K562 (cell line): ENCODE measurements around the gene FASTK. TPM values are rescaled to one million over a fixed set of nuclear protein-coding genes. Genes with fewer than 3 reads are reported as not detected.

ENCODE experiments used
- CBFB ChIP-seq: sonication (generic); formaldehyde crosslinking; IDR thresholded peaks from 2 replicates; pipeline ENCODE4 v1.4.0; 2020; ENCODE audit warnings: mild to moderate bottlenecking, missing genetic modification reagents
- ILK ChIP-seq: fragments of 450-650 bp; IDR thresholded peaks from 2 replicates; pipeline ENCODE4 v1.6.1; 2016; ENCODE audit warnings: missing genetic modification characterization, low read depth, mild to moderate bottlenecking, missing compliant biosample characterization, moderate library complexity, borderline replicate concordance
- MXI1 ChIP-seq: IDR thresholded peaks from 2 replicates; pipeline ENCODE4 v1.6.1; 2011; ENCODE audit warnings: low read depth, mild to moderate bottlenecking, improper control_type of control experiment, low read length
- PYGO2 ChIP-seq: fragments of 450-650 bp; IDR thresholded peaks from 2 replicates; pipeline ENCODE4 v1.6.1; 2016; ENCODE audit warnings: mild to moderate bottlenecking, missing genetic modification characterization, moderate library complexity, missing compliant biosample characterization
- RBM15 ChIP-seq: fragments of 200-400 bp; formaldehyde crosslinking; IDR thresholded peaks from 2 replicates; pipeline ENCODE4 v1.6.1; 2018; ENCODE audit warnings: mild to moderate bottlenecking, low read length, moderate library complexity; ENCODE audit not compliant: insufficient read depth
- SMARCC2 ChIP-seq: fragments of 450-650 bp; IDR thresholded peaks from 2 replicates; pipeline ENCODE4 v1.6.1; 2017; ENCODE audit warnings: antibody characterized with exemption, moderate library complexity, mild to moderate bottlenecking, low read depth
- SOX6 ChIP-seq: fragments of 450-650 bp; IDR thresholded peaks from 2 replicates; pipeline ENCODE4 v1.6.1; 2014; ENCODE audit warnings: mild to moderate bottlenecking
- TGIF2 ChIP-seq: sonication (generic); formaldehyde crosslinking; IDR thresholded peaks from 2 replicates; pipeline ENCODE4 v1.8.1; 2022; ENCODE audit warnings: mild to moderate bottlenecking, missing genetic modification reagents, moderate library complexity
- XRCC5 ChIP-seq: fragments of 200-400 bp; formaldehyde crosslinking; IDR thresholded peaks from 2 replicates; pipeline ENCODE4 v1.6.1; 2017; ENCODE audit warnings: low read depth, mild to moderate bottlenecking, low read length
- YY1 ChIP-seq, 3 experiments: IDR thresholded peaks; 2 replicates each; pipeline ENCODE4 v1.6.1; 2011; ENCODE audit warnings: low read length in 2 of 3, mild to moderate bottlenecking in 2 of 3, moderate library complexity in 2 of 3, borderline replicate concordance in 1 of 3, control low read depth in 1 of 3, low read depth in 1 of 3; ENCODE audit not compliant: insufficient read depth in 3 of 3, insufficient replicate concordance in 2 of 3, control insufficient read depth in 1 of 3, insufficient read length in 1 of 3; ENCODE audit errors: extremely low read depth in 1 of 3
- ZKSCAN1 ChIP-seq: fragments of 150-350 bp; IDR thresholded peaks from 2 replicates; pipeline ENCODE4 v1.6.1; 2016; ENCODE audit warnings: low read depth, low read length
- ZNF583 ChIP-seq: fragments of 250-450 bp; sonication (Bioruptor Pico); IDR thresholded peaks from 2 replicates; pipeline ENCODE4 v1.4.0; 2020
- ZNF584 ChIP-seq: fragments of 200-800 bp; sonication (Bioruptor generic); IDR thresholded peaks from 2 replicates; pipeline ENCODE4 v1.6.1; 2016; ENCODE audit warnings: low read depth, mild to moderate bottlenecking, missing genetic modification characterization, missing compliant biosample characterization
- ZNF586 ChIP-seq: fragments of 450-650 bp; formaldehyde crosslinking; conservative IDR thresholded peaks from 2 replicates; pipeline ENCODE4 v1.4.0; 2020; ENCODE audit warnings: mild to moderate bottlenecking, moderate library complexity
- ZNF707 ChIP-seq: fragments of 250-450 bp; sonication (Bioruptor Pico); conservative IDR thresholded peaks from 2 replicates; pipeline ENCODE4 v1.8.0; 2022; ENCODE audit warnings: inconsistent platforms, mild to moderate bottlenecking, moderate library complexity
- polyA plus RNA-seq, 8 experiments: library from polyadenylated mRNA; depleted of rRNA in 4 of 8; stranded (reverse) in 5 of 8; unstranded in 3 of 8; fragments of >200 nt; fragmentation: Nextera tagmentation in 2 of 8; fragmentation: Illumina TruSeq in 1 of 8; extraction: Ambion mirVana in 2 of 8; extraction: Trizol in 1 of 8; gene quantifications; 2 replicates each; pipeline versions ENCODE4 v1.2.1 to v1.2.3, GENCODE V29; 2011 to 2014; ENCODE audit warnings: inconsistent platforms in 1 of 8, missing spikeins in 1 of 8
- total RNA-seq, 7 experiments: library from RNA; depleted of rRNA in 6 of 7; stranded (reverse); fragments of >200 nt in 6 of 7; fragmentation: Illumina TruSeq in 2 of 7; extraction: Trizol in 2 of 7; gene quantifications; 2 replicates each; pipeline versions ENCODE4 v1.2.1 to v1.2.3, GENCODE V29; 2011 to 2021; ENCODE audit warnings: low replicate concordance in 1 of 7
- TF ChIP-seq, protein P1 (sequence below): fragments of 450-650 bp; formaldehyde crosslinking; IDR thresholded peaks from 2 replicates; pipeline ENCODE4 v1.4.0; 2022; ENCODE audit warnings: mild to moderate bottlenecking, moderate library complexity
- TF ChIP-seq, protein P2 (sequence below): fragments of 250-450 bp; sonication (Bioruptor Pico); IDR thresholded peaks from 2 replicates; pipeline ENCODE4 v1.8.0; 2021; ENCODE audit warnings: mild to moderate bottlenecking, moderate library complexity
- TF ChIP-seq, protein P3 (sequence below): sonication (generic); formaldehyde crosslinking; IDR thresholded peaks from 2 replicates; pipeline ENCODE4 v1.8.1; 2023; ENCODE audit warnings: mild to moderate bottlenecking, missing genetic modification reagents
- TF ChIP-seq, protein P4 (sequence below), 2 experiments: IDR thresholded peaks; 2 replicates each; pipeline ENCODE4 v1.6.1; 2012; ENCODE audit warnings: improper control_type of control experiment in 2 of 2, low read depth in 2 of 2, low read length in 2 of 2, borderline replicate concordance in 1 of 2

Gene FASTK
- total and polyA plus RNA-seq, 9 of the 15 experiments (the other 6 are each of a cell fraction or from before 2014, with no cell fraction given): 0.51 to 150 (median 48.2) TPM

DNA sequence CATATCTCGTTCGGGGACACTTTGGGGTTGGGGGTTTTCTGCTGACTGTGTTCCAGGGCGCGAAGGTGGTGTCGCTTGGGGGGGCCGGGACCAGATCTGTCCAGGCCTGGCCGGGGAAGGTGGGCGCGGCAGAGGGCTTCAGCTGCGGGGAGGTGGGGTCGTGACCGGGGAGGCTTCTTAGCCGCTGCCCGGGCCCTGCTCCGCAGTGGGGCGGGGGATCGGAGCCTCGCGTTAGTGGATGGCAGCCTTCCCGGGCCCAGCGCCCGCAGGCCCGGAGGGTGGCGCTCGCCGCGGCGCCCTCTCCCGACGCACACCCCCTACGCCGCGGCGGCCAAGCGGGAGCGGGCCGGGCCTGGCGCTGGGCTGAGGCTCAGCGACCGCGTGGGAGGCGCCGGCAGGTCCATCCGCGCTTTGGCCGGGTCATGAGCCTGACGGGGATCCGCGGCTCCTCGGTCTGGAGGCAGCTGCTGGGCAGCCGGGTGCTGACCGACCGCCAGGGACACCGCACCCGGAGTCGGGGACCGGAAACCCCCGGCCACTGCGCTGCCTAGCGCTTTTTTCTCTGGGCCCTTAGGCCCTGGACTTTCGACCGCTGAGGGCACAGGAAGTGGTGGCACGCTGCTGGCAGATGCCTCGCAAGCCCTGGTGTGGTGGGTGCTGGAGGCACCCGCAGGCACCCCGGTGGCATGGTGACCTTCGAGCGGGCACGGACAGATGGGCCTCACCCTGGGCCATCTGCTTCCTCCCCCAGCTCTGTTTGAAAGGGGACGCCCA is 6.8 kb upstream of the FASTK start (continued):
- TF ChIP-seq MXI1: no peak
- TF ChIP-seq ZNF586: no peak
- TF ChIP-seq ZNF707 (CRISPR knock-in tag): no peak
- no peak for TF ChIP-seq ILK (tag)
- no peak for TF ChIP-seq SMARCC2
- TF ChIP-seq, protein P1, sequence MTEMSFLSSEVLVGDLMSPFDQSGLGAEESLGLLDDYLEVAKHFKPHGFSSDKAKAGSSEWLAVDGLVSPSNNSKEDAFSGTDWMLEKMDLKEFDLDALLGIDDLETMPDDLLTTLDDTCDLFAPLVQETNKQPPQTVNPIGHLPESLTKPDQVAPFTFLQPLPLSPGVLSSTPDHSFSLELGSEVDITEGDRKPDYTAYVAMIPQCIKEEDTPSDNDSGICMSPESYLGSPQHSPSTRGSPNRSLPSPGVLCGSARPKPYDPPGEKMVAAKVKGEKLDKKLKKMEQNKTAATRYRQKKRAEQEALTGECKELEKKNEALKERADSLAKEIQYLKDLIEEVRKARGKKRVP: no peak
- TF ChIP-seq PYGO2 (tag): no peak
- peak; percentile 63; the same call in 1 of the 2 replicates for TF ChIP-seq SOX6
- TF ChIP-seq TGIF2 (CRISPR knock-in tag): no peak
- TF ChIP-seq CBFB (CRISPR knock-in tag): 0 out of 2 replicates have a peak, but pooled peaks have one; percentile 23
- TF ChIP-seq YY1 (IDR thresholded peaks at IDR 0.05; ENCODE audit: borderline replicate concordance in 1 of 3, control insufficient read depth in 1 of 3, extremely low read depth in 1 of 3, insufficient read depth in 3 of 3, insufficient read length in 1 of 3, insufficient replicate concordance in 2 of 3, low read depth in 1 of 3, low read length in 2 of 3): peak in 2 of 3 experiments; percentile 65 to 69
- TF ChIP-seq, protein P2, sequence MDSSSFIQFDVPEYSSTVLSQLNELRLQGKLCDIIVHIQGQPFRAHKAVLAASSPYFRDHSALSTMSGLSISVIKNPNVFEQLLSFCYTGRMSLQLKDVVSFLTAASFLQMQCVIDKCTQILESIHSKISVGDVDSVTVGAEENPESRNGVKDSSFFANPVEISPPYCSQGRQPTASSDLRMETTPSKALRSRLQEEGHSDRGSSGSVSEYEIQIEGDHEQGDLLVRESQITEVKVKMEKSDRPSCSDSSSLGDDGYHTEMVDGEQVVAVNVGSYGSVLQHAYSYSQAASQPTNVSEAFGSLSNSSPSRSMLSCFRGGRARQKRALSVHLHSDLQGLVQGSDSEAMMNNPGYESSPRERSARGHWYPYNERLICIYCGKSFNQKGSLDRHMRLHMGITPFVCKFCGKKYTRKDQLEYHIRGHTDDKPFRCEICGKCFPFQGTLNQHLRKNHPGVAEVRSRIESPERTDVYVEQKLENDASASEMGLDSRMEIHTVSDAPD: no peak
- TF ChIP-seq, protein P3, sequence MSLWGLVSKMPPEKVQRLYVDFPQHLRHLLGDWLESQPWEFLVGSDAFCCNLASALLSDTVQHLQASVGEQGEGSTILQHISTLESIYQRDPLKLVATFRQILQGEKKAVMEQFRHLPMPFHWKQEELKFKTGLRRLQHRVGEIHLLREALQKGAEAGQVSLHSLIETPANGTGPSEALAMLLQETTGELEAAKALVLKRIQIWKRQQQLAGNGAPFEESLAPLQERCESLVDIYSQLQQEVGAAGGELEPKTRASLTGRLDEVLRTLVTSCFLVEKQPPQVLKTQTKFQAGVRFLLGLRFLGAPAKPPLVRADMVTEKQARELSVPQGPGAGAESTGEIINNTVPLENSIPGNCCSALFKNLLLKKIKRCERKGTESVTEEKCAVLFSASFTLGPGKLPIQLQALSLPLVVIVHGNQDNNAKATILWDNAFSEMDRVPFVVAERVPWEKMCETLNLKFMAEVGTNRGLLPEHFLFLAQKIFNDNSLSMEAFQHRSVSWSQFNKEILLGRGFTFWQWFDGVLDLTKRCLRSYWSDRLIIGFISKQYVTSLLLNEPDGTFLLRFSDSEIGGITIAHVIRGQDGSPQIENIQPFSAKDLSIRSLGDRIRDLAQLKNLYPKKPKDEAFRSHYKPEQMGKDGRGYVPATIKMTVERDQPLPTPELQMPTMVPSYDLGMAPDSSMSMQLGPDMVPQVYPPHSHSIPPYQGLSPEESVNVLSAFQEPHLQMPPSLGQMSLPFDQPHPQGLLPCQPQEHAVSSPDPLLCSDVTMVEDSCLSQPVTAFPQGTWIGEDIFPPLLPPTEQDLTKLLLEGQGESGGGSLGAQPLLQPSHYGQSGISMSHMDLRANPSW (CRISPR knock-in tag): peak; percentile 84; the same call in 1 of the 2 replicates
- TF ChIP-seq, protein P4, sequence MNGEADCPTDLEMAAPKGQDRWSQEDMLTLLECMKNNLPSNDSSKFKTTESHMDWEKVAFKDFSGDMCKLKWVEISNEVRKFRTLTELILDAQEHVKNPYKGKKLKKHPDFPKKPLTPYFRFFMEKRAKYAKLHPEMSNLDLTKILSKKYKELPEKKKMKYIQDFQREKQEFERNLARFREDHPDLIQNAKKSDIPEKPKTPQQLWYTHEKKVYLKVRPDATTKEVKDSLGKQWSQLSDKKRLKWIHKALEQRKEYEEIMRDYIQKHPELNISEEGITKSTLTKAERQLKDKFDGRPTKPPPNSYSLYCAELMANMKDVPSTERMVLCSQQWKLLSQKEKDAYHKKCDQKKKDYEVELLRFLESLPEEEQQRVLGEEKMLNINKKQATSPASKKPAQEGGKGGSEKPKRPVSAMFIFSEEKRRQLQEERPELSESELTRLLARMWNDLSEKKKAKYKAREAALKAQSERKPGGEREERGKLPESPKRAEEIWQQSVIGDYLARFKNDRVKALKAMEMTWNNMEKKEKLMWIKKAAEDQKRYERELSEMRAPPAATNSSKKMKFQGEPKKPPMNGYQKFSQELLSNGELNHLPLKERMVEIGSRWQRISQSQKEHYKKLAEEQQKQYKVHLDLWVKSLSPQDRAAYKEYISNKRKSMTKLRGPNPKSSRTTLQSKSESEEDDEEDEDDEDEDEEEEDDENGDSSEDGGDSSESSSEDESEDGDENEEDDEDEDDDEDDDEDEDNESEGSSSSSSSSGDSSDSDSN (IDR thresholded peaks at IDR 0.05; ENCODE audit: borderline replicate concordance in 1 of 2, low read depth in 2 of 2, low read length in 2 of 2): peak; percentile 96 to 98; a peak in 3 of 4 replicates
- no peak for TF ChIP-seq ZNF583 (CRISPR knock-in tag)
- no peak for TF ChIP-seq ZNF584 (CRISPR knock-in tag)
- no peak; the same call in 1 of the 2 replicates for TF ChIP-seq XRCC5
- no peak for TF ChIP-seq RBM15
- no peak; the same call in 1 of the 2 replicates for TF ChIP-seq ZKSCAN1
